Endothelial cell of umbilical vein (primary cell): ENCODE data around the gene SNAI3. TPM values are rescaled to one million over a fixed set of nuclear protein-coding genes. Genes with fewer than 3 reads are reported as not detected.

Experiments used
- BruUV-seq: library from RNA; stranded (reverse); fragments of 400-500 nt; replicated peaks from 2 replicates; lab custom pipeline; 2021; lab: Mats Ljungman, UMichigan
- CTCF ChIA-PET: fragments of 300-600, 350-600 bp; sonication (Branson Sonifier 250); formaldehyde crosslinking; loops from one replicate; lab custom pipeline; 2021; ENCODE audit warnings: antibody characterized with exemption, inconsistent platforms; lab: Charles Lee
- POLR2A ChIA-PET: fragments of 300-600, 350-600 bp; sonication (Branson Sonifier 250); formaldehyde crosslinking; loops from one replicate; lab custom pipeline; 2021; ENCODE audit warnings: antibody characterized with exemption, inconsistent platforms; lab: Charles Lee
- DNase-seq: peaks from one replicate; pipeline ENCODE4 v3.0.0-alpha.2; 2011; ENCODE audit warnings: low read depth, low spot score
- FAIRE-seq: peaks from 2 replicates; lab custom pipeline; 2011; peaks lifted over from hg19 to GRCh38; lab: Jason Lieb, UNC
- H2AFZ ChIP-seq: 2 replicates; pipeline ENCODE4 v1.6.0; 2012; ENCODE audit warnings: low read depth, low read length, control low read depth, inconsistent platforms
- H3K27ac ChIP-seq: 2 replicates; pipeline ENCODE4 v1.5.1; 2011; ENCODE audit warnings: low read depth, mild to moderate bottlenecking, control low read depth, low read length, moderate library complexity; ENCODE audit not compliant: insufficient read depth
- H3K27me3 ChIP-seq, 2 experiments: 2 replicates each; pipeline versions ENCODE4 v1.6.0 to v1.6.1; 2011; ENCODE audit warnings: low read length in 2 of 2, mixed read lengths in 1 of 2; ENCODE audit not compliant: control insufficient read depth in 2 of 2, insufficient read depth in 2 of 2
- H3K36me3 ChIP-seq, 2 experiments: 2 replicates in 1 of 2; 3 replicates in 1 of 2; pipeline ENCODE4 v1.5.1; 2011; ENCODE audit warnings: low read length in 2 of 2, mild to moderate bottlenecking in 1 of 2, moderate library complexity in 1 of 2; ENCODE audit not compliant: control insufficient read depth in 2 of 2, insufficient read depth in 2 of 2; ENCODE audit errors: extremely low read depth in 1 of 2
- H3K4me1 ChIP-seq: 3 replicates; pipeline ENCODE4 v1.5.1; 2011; ENCODE audit warnings: mild to moderate bottlenecking, low read length; ENCODE audit not compliant: control insufficient read depth, insufficient read depth; ENCODE audit errors: extremely low read depth
- H3K4me2 ChIP-seq: 2 replicates; pipeline ENCODE4 v1.6.1; 2011; ENCODE audit warnings: low read length, control low read depth, mixed read lengths; ENCODE audit not compliant: insufficient read depth
- H3K4me3 ChIP-seq, 3 experiments: fragments of 200-600 bp in 1 of 3; sonication (generic), shearing (Covaris generic) in 1 of 3; replicated peaks in 1 of 3; 2 replicates each; pipeline ENCODE4 v1.5.1; 2011 to 2016; ENCODE audit warnings: control low read depth in 3 of 3, low read length in 3 of 3, mild to moderate bottlenecking in 2 of 3, inconsistent platforms in 1 of 3, low read depth in 1 of 3, moderate library complexity in 1 of 3; ENCODE audit not compliant: insufficient read depth in 1 of 3
- H3K79me2 ChIP-seq: 2 replicates; pipeline ENCODE4 v1.6.0; 2012; ENCODE audit warnings: low read length, inconsistent platforms; ENCODE audit not compliant: control insufficient read depth, insufficient read depth
- H3K9ac ChIP-seq: replicated peaks from 2 replicates; pipeline ENCODE3; 2011; ENCODE audit warnings: low read length, control low read depth; ENCODE audit not compliant: insufficient read depth; ENCODE audit errors: extremely low read depth
- H3K9me1 ChIP-seq: replicated peaks from 3 replicates; pipeline ENCODE4 v1.6.0; 2011; ENCODE audit warnings: mild to moderate bottlenecking, low read length; ENCODE audit not compliant: control insufficient read depth, insufficient read depth; ENCODE audit errors: extremely low read depth
- H3K9me3 ChIP-seq: replicated peaks from 2 replicates; pipeline ENCODE4 v1.5.1; 2012; ENCODE audit warnings: low read length, inconsistent platforms; ENCODE audit not compliant: control insufficient read depth, insufficient read depth
- H4K20me1 ChIP-seq: replicated peaks from 2 replicates; pipeline ENCODE3; 2011; ENCODE audit warnings: mild to moderate bottlenecking, low read length; ENCODE audit not compliant: control insufficient read depth, insufficient read depth; ENCODE audit errors: extremely low read depth
- EZH2 ChIP-seq: IDR thresholded peaks from 2 replicates; pipeline ENCODE4 v1.6.1; 2012; ENCODE audit warnings: borderline replicate concordance, low read depth, mild to moderate bottlenecking, moderate library complexity, low read length, inconsistent platforms; ENCODE audit not compliant: severe bottlenecking
- FOS ChIP-seq: IDR thresholded peaks from 2 replicates; pipeline ENCODE4 v1.6.1; 2011; ENCODE audit warnings: mild to moderate bottlenecking, low read length, moderate library complexity, borderline replicate concordance; ENCODE audit not compliant: insufficient read depth
- GATA2 ChIP-seq: IDR thresholded peaks from 2 replicates; pipeline ENCODE4 v1.7.0; 2011; ENCODE audit warnings: low read depth, mild to moderate bottlenecking, moderate library complexity, mixed read lengths, low read length; ENCODE audit not compliant: insufficient read length, insufficient read depth
- JUN ChIP-seq: IDR thresholded peaks from 2 replicates; pipeline ENCODE4 v1.6.1; 2011; ENCODE audit warnings: borderline replicate concordance, low read depth; ENCODE audit not compliant: insufficient read length, insufficient read depth
- MYC ChIP-seq: IDR thresholded peaks from one replicate; pipeline ENCODE4 v1.6.1; 2011; ENCODE audit warnings: mild to moderate bottlenecking, low read depth, low read length
- POLR2AphosphoS5 ChIP-seq: IDR thresholded peaks from 2 replicates; pipeline ENCODE4 v1.6.1; 2012; ENCODE audit warnings: low read depth, mild to moderate bottlenecking, control low read depth, low read length, moderate library complexity; ENCODE audit not compliant: insufficient read depth
- dilution Hi-C: fragments of 300-500 bp; cut with MboI; formaldehyde crosslinking; loops from one replicate; pipeline ENCODE4 v1.15.0; 2019; ENCODE audit warnings: low sequenced_read_pairs; ENCODE audit not compliant: extremely low pct_ligation_motif_present
- intact Hi-C: fragments of 100-400 bp; cut with micrococcal nuclease; formaldehyde crosslinking; loops from one replicate; pipeline ENCODE4 v1.10.0; 2022
- polyA plus RNA-seq, 4 experiments: library from polyadenylated mRNA; depleted of rRNA in 3 of 4; stranded (reverse) in 3 of 4; unstranded in 1 of 4; fragments of >200 nt; gene quantifications; 2 replicates each; pipeline versions ENCODE4 v1.2.1 to v1.2.3, GENCODE V29; 2011 to 2012; ENCODE audit warnings: missing spikeins in 1 of 4
- total RNA-seq: library from RNA; stranded (reverse); gene quantifications from 2 replicates; pipeline ENCODE4 v1.2.3, GENCODE V29; 2021
- TF ChIP-seq, protein P1 (sequence below): IDR thresholded peaks from 2 replicates; pipeline ENCODE4 v1.6.1; 2011; ENCODE audit not compliant: insufficient read depth, insufficient read length
- TF ChIP-seq, protein P2 (sequence below), 2 donors: IDR thresholded peaks; 1 replicate in 1 of 2; 2 replicates in 1 of 2; pipeline ENCODE4 v1.5.1; 2011; ENCODE audit warnings: low read length in 2 of 2, mild to moderate bottlenecking in 2 of 2, moderate library complexity in 2 of 2, control low read depth in 1 of 2, inconsistent platforms in 1 of 2, low read depth in 1 of 2; ENCODE audit not compliant: insufficient read depth in 1 of 2; ENCODE audit errors: extremely low read depth in 1 of 2

The SNAI3 gene
- total and polyA plus RNA-seq, 2 donors (not counting 3 experiments of a cell fraction or from before 2014, with no cell fraction given), result 0.30 to 0.31 TPM

GRCh38 chr16:88676502-88677242 lies 9.6 kb downstream of the SNAI3 start:
- FAIRE-seq (no peak), DNase-seq (no peak)
- BruUV-seq, result no TSS peak
- intact Hi-C loops, result no loop called here
- dilution Hi-C loops, result no loop called here
- Histone ChIP-seq H2AFZ (no peak overlapping the region), H3K79me2 (no peaks in the 10 kb centered on the region), H3K9me1 (no peaks in the 10 kb centered on the region), H3K36me3 (peaks cover 0 to 2% of the 10 kb centered on the region in 2 experiments), H3K27ac (no peak overlapping the region), H4K20me1 (no peaks in the 10 kb centered on the region), H3K4me1 (peaks cover 1% of the 10 kb centered on the region), H3K9me3 (no peaks in the 10 kb centered on the region), H3K27me3 (no peaks in the 10 kb centered on the region), H3K4me2 (no peak overlapping the region), H3K9ac (no peak overlapping the region), H3K4me3 (no peak overlapping the region)
- no peak for TF ChIP-seq MYC
- no peak for TF ChIP-seq EZH2
- no peak for TF ChIP-seq GATA2
- TF ChIP-seq, protein P1, sequence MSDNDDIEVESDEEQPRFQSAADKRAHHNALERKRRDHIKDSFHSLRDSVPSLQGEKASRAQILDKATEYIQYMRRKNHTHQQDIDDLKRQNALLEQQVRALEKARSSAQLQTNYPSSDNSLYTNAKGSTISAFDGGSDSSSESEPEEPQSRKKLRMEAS, result no peak
- ChIA-PET CTCF (interaction anchor here (1.7 kb wide), 1 partner anchor 12 kb away, joined by 5 read pairs; no protein-coding TSS in a partner anchor), POLR2A (no interaction called here)

DNA sequence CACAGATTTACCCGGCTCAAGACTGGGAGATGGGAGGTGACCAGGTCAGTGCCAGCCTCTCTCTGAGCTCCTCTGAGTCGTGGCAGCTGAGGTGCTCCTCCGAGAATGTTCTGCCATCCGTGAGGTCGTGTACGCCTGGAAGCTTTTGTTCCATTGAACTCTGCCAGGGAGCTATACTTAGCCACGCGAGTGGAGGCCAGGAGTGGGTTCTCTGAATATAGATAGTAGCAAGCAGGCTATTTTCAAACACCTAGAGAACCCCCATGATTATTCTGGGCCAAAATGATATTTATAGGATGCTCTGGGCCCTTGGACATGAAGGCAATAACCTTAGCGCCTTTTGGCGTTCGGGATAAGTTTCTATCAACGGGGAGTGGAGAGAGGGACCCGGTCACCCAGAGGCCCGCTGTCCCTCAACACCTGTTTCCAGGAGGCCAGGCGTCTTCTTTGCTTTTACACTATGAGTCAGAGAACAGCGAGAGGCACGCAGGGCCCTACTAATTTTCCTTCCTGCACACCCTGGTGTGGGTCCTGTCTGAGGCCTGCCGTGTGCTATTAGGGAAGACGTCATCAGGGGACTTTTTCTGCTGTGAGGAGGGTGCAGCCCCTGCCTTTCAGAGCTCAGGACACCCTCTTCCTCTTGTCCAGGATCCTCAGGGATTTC lies 12.5 kb downstream of the SNAI3 start:
- no peaks in the 10 kb centered on the region for H3K27me3 ChIP-seq
- no peaks in the 10 kb centered on the region for H4K20me1 ChIP-seq
- FAIRE-seq, result no peak
- no peak overlapping the region for H3K27ac ChIP-seq
- H3K9me3 ChIP-seq, result no peaks in the 10 kb centered on the region
- H3K4me1 ChIP-seq, result no peaks in the 10 kb centered on the region
- no peak overlapping the region for H3K4me2 ChIP-seq
- TF ChIP-seq POLR2AphosphoS5, result no peak
- TF ChIP-seq JUN, result no peak
- no peak for TF ChIP-seq EZH2
- TF ChIP-seq, protein P2, sequence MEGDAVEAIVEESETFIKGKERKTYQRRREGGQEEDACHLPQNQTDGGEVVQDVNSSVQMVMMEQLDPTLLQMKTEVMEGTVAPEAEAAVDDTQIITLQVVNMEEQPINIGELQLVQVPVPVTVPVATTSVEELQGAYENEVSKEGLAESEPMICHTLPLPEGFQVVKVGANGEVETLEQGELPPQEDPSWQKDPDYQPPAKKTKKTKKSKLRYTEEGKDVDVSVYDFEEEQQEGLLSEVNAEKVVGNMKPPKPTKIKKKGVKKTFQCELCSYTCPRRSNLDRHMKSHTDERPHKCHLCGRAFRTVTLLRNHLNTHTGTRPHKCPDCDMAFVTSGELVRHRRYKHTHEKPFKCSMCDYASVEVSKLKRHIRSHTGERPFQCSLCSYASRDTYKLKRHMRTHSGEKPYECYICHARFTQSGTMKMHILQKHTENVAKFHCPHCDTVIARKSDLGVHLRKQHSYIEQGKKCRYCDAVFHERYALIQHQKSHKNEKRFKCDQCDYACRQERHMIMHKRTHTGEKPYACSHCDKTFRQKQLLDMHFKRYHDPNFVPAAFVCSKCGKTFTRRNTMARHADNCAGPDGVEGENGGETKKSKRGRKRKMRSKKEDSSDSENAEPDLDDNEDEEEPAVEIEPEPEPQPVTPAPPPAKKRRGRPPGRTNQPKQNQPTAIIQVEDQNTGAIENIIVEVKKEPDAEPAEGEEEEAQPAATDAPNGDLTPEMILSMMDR (IDR thresholded peaks at IDR 0.05; ENCODE audit: extremely low read depth in 1 of 2, insufficient read depth in 1 of 2, low read depth in 1 of 2, low read length in 2 of 2), result no peak
- no peak for TF ChIP-seq FOS
- TF ChIP-seq GATA2, result no peak
- no peak overlapping the region for H3K9ac ChIP-seq
- intact Hi-C loops (no loop called here), dilution Hi-C loops (no loop called here)
- H3K4me3 ChIP-seq, result no peak overlapping the region
- DNase-seq, result no peak
- no peak overlapping the region for H2AFZ ChIP-seq
- peaks cover 0 to 2% of the 10 kb centered on the region in 2 experiments for H3K36me3 ChIP-seq
- BruUV-seq, result no TSS peak
- H3K9me1 ChIP-seq, result no peaks in the 10 kb centered on the region
- no peaks in the 10 kb centered on the region for H3K79me2 ChIP-seq
- ChIA-PET CTCF (interaction anchor here (0.8 to 1.5 kb wide), 2 partner anchors 11 to 31 kb away, joined by 3 to 5 read pairs; no protein-coding TSS in a partner anchor), POLR2A (no interaction called here)
